Urothelium cell line (cell line): Measurements from ENCODE around the gene RXRA.

Source experiments
- DNase-seq: peaks from one replicate; pipeline ENCODE4 v3.0.0; 2011; ENCODE audit warnings: low spot score, mixed read lengths
- FAIRE-seq: peaks from 2 replicates; lab custom pipeline; 2011; peaks lifted over from hg19 to GRCh38; lab: Jason Lieb, UNC

RXRA gene

GRCh38 chr9:134321946-134322741 is 4.1 kb upstream of the RXRA start:
- FAIRE-seq = no peak

GRCh38 chr9:134322781-134323241 is 3.4 kb upstream of the RXRA start:
- DNase-seq (no peak), FAIRE-seq (no peak)

More at GRCh38 chr9:134321946-134322741, 4.1 kb upstream of the RXRA start:
- DNase-seq = no peak

GRCh38 chr9:134323741-134324358 is 2.4 kb upstream of the RXRA start:
- DNase-seq (peak; percentile 81), FAIRE-seq (peak; percentile 65)

DNA sequence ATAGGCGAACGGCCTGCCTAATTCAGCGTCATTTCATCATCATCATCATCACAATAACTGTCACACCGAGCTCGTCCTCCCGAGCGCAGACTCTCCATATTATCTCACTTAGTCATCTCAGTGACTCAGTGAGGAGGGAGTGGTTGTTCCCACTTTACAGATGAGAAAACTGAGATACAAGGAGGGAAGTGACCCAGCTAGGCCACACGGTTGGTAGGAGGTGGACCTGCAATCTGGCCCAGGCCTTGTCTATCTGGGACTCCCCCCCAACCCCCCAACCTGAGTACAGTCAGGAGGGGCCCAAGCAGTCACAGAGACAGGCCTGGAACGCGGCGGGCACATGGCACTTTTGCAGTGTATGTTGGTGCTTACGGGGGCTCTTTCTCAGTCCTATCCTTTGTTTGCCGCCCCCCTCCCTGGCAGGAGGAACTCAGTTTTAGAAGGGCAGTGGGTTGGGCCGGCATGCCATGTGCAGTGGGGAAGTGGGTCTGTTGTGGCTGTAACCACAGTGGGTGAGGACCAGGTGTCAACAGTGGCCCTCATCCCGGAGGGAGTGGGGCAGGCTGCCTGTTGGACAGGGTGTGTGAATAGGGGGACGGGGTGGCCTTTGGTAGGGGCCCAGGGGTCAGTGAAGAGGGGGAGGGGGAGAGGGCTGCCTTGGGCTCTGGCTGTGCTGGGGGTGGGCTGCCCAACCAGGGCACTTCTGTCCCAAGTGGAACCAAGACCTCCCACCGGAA is 1.7 kb upstream of the RXRA start:
- FAIRE-seq (no peak), DNase-seq (peak; percentile 53)

DNA sequence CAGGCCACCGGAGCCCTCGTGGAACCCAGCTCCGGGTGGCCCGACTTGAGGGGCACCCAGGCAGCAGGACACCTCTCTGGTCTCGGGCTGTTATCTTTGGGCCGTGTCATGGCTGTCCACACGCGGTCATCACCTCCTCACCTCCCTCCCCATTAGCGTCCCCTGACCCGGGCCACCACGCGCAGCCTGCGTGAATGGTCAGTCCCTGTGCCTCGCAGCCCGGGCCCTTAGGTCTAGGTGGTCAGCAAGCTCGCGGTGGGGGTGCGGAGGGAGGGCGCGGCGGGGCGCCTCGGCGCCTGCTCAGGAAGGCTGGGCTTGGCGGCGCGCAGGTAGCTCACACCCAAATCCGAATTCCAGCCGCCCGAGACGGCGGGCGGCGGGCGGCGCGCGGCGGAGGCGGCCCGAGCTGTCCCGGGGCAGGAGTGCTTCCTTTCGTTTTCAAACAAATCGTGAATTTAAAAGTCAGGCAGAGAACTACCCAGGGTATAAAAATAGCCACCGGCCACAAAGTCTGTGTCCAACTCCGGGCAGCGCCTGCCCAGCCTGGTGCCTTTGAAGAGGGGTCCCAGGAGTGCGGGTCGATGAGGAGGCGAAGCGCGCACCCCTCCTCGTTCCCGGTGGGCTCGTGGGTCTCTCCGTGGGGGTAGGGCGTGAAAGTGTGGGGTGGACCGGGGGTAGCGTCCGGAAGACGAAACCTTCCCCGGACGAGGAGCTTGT is 1.0 kb upstream of the RXRA start:
- DNase-seq = peak; percentile 51
- no peak for FAIRE-seq

DNA sequence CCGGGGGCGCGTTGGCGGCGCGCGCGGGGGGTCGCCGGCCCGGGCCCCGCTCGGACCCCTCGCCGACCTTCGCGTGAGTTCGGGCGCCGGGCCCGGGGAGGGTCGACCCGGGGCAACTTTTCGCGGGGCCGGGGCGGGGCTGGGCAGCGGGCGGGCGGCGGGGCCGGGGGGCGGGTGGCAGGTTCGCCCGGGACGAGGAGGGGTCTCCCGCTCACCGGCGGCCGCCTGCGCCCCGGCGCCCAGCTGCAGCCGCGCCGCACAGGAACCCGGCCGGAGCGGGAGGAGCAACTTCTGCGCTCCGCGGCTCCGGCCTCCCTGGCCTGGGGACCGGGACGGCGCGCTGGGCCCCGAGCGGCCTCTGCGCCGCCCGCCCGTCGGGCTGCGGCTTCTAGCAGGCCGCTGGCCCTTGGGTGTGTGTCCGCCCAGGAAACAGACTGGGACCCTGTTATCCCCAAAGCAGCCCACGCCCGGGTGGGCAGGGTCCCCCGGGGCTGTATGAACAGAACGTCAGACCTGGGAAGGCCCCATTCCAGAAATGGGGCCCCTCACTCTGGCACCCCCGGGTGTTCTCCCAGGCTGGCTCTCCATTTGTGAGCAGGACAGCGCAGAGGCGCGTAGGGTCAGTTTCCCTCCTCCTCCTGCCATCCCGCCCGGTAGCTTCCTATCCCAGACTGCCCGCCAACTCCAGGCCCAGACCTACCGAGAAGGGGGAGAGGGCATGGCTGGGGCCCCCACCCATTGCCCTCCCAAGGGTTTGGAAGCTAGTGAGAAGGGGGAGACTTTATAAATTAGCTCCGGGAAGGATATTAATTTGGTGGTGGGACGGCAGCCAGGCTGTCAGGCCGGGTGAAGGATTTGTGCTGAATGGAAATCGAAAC is 708 bp downstream of the RXRA start:
- DNase-seq (peak; percentile 53), FAIRE-seq (no peak)

DNA sequence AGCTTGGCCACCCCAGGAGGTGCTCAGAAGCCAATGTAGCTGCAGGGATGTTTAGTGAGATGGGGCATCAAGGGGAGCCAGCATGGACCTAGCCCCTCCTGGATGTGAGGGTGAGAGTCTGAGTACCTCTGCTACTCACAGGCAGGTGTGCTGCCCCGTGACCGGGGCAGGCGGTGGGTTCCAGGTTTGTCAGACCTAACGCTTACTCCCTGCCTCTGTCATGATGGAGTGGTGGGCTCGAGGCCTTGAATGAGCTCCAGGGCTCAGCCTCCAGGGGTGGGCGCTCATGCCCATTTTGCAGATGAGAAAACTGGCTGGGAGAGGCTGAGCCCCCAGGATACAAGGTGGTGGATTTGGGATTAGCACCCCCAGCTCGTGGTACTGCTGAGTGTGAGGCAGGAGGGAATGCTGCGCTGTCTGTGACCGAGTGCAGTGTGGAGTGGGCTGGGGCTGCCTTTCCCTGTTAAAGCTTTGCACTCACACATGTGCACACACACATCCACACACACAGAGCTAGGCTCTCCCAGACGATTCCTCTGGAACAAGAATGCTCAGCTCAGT is 1.5 kb downstream of the RXRA start:
- DNase-seq = no peak
- FAIRE-seq = peak; percentile 63

DNA sequence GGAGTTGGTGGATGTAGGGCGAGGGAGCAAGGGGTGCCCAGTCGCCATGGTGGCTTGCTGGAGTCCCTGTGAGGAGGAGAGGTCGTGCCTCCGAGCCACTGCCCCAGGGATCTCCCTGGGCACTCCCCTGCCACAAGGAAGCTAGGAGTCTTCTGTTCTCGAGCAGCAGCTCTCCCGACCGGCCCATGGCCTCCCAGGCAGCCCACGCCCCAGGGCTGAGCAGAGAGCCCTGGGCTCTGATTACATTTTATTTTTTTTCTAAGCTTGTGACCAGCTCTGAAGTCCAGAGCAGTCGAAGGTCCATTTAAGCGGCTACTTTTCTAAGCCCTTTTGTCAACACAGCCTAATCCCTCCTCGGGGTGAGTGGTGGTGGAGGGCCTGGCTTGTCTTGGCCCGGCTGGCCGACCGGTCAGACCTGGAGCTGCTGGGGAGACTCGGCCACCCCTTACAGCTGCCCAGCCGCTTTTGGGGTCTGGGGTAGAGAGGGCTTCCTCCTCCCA is 2.1 kb downstream of the RXRA start:
- DNase-seq (no peak), FAIRE-seq (no peak)

DNA sequence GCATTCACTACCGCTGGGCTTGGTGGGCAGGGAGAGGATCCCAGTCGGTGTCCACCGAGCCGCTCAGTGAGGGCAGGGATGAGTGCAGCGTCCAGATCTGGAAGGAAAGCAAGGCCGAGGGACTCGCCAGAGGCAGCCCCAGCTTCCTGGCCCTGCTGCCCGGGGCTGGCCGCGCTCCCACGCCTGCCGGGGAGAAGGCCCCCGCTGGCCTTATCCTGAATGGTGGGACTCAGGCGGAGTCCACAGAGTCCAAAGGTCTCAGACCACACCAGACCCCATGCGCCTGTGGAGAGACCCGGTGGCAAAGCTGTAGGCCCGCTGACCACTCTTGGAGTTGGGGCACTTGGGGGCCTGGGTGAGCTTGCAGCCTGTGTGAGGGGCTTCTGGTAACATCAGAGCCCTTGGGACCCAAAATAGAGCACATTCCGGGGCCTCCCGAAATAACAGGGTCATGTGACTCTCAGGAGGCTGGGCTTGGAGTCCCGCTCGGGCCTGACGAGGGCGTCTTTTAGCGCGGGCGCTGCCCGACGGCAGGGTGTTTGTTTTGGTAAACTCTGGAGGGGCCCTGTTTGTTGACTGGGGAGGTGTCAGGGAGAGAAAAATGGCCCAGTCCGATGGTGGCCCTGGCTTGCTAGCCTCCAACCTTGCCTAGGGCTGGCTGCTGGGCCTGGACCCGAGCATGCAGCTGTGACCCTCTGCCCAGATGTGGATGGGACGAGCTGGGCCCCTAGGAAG is 2.8 kb downstream of the RXRA start:
- FAIRE-seq (no peak), DNase-seq (no peak)

DNA sequence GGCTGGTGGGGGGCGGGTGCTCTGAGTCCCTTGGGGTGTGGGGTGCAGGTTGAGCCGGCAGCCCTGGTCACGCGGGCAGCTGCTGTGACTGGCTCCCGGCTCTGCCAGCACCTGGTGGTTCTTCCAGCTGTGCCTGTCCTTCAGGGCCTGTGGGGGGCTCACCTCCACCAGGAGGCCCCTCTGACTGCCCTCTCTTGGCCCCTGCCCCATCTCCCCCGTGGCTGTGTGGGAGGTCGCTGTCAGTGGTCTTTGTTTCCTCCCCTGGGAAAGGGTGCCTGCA is 3.3 kb downstream of the RXRA start:
- FAIRE-seq (no peak), DNase-seq (no peak)

- DNase-seq = no peak
- no peak for FAIRE-seq
Measured at GRCh38 chr9:134329886-134330285, 3.6 kb downstream of the RXRA start.

GRCh38 chr9:134330590-134330989 is 4.3 kb downstream of the RXRA start:
- no peak for FAIRE-seq

GRCh38 chr9:134331186-134332025 is 5.2 kb downstream of the RXRA start:
- no peak for FAIRE-seq
- DNase-seq = no peak

More at GRCh38 chr9:134330590-134330989, 4.3 kb downstream of the RXRA start:
- DNase-seq = no peak

- FAIRE-seq (no peak), DNase-seq (no peak)
Measured at GRCh38 chr9:134332266-134332665, 6.0 kb downstream of the RXRA start.

- DNase-seq (no peak), FAIRE-seq (no peak)
Measured at GRCh38 chr9:134332841-134333233, 6.6 kb downstream of the RXRA start.

DNA sequence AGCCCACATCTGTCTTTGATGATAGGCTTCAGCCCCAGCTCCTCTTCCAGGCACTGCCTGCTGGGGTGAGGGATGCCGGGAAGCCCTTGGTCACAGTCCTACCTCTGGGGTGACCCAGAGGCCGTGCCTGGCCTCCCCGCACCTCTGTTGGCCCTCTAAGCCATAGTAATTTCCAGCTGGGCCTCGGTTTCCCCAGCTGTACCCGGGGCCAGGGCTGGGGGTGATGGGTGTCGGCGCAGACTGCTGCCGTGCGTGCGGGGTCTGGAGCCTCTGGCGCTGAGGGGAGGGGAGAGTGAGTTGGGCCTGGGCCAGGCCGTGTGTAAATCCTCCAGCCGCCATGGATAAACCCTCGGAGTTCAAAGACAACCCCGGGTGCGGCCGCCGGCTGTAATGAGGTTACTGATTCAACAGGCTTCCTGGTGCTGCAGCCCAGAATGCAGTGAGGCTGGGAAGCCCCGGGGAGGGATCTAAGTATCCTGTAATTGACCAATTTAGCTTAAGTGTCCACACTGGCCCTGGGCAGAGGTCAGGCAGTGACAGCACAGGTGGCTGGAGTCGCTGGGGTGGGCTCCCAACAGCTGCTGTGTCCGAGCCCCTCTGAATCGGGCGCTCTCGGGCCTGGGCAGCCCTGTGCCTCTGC is 7.1 kb downstream of the RXRA start:
- DNase-seq (no peak), FAIRE-seq (no peak)

GRCh38 chr9:134333874-134334581 is 7.8 kb downstream of the RXRA start:
- DNase-seq = no peak
- no peak for FAIRE-seq
